GM18858 (cell line): ENCODE measurements around the gene GLYATL1.

ENCODE experiments used
- ATAC-seq: cut with Tn5 transposase; IDR thresholded peaks from one replicate; pipeline ENCODE4 v1.9.1; 2021; ENCODE audit not compliant: unreplicated experiment

Gene GLYATL1

GRCh38 chr11:58926251-58926650 is 13.0 kb upstream of the GLYATL1 start:
- no peak for ATAC-seq

DNA sequence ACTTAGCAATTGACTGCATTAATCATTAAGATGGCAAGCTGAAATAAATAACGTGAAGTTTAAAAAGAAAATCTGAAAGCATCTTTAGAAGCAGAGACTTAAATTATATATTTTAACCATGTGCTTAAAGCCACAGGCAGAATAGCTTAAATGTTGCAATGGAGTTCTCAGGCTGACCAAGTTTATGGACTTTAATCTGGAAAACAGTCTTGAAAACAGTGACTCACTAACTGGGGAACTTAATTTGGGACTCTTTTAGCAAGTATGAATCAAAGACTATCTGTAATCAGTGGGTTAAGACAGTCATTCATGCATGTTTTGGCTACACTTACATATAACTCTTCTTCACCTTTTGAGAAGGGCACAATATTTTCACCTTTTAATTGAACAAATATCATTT is 12.6 kb upstream of the GLYATL1 start:
- ATAC-seq: no peak

GRCh38 chr11:58927393-58928106 is 11.7 kb upstream of the GLYATL1 start:
- ATAC-seq: no peak

DNA sequence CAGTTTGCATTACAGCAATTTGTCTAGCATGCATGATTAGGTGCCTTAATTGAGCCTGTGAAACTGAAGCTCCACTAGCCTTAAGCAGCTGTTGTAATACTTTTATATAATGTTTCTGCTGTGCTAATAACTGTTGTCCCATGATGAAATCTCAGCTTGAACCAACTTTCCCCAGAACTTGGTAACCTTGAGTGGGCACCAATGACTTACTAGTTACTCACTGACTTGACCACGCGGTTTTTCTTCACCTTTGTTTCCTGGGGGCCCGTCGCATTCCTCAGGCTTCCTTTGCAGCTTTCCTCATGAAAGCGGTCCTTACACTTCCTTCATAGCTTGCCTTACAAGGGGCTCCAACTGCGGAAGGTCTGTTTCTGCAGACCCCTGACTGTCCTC is 11.2 kb upstream of the GLYATL1 start:
- ATAC-seq: no peak

DNA sequence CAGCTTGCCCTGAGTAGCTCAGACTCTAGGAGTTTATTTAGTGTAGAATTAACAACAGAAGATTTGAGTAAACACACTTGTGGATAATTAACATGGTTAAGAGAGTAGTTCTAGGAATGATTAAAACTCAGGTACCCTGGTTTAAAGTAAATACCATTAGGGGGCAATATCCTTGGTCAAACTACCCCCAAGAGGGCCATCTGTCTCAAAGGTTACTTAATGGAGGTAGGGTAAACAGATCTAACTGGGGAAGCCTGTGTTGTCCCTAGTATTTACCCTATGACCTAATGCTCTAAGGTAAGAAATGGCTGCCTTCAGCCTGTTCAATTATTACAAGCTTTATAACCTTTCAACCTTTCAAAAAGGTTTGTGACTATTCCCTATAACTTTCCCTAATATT is 10.6 kb upstream of the GLYATL1 start:
- no peak for ATAC-seq

DNA sequence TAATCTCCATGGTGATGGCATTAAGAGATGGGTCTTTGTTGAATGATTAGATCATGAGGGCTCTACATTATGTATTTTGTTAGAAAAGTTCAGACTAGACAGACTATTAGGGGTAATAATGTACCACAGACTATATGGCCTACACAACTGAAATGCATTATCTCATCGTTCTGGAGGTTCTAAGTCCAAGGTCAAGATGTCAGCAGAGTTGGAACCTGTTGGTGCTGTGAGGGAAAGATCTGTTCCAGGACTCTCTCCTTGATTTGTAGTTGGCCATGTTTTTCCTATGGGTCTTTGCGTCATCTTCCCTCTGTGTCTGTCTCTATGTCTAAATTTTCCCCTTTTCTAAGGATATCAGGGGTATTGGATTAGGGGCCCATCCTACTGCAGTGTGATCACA is 8.4 kb upstream of the GLYATL1 start:
- no peak for ATAC-seq

GRCh38 chr11:58933661-58934060 is 5.6 kb upstream of the GLYATL1 start:
- no peak for ATAC-seq

- ATAC-seq: no peak
Measured at GRCh38 chr11:58934945-58935513, 4.3 kb upstream of the GLYATL1 start.

DNA sequence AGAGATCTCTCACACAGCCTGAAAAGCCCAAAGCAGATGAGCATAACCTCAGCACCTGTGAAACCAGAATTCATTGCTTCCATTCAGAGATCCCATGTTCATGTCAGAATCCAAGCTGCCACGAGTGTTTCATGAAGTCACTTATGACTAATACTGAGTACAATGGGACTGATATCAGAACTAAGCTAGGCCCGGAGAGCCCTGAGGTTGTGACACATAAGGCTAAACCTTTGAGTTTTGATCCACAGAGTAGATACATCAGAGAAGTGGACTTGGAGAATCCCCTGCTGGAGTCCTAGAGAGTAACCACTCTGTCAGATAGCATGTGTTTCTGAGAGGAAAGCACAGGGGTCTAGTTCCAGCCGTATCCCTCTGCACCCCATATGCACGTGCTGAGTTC is 890 bp upstream of the GLYATL1 start:
- no peak for ATAC-seq

DNA sequence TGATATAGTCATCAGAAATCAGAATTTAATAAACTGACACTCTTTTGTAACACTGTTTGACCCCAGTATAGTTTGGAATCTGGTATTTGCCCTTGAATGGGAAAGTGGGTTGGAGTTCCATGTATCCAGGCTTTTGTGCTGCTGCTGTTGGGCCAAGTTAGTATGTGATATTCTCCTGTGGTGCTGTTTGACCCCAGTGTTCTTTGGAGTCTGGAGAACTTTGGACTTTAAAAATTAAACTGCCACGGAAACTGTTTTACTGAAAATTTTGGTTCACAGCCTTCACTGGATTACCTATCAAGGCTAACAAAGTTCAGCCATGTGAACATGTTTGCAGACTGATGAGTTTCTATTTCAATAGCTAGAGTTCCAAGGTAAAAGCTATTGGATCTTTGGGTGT is 740 bp downstream of the GLYATL1 start:
- no peak for ATAC-seq

DNA sequence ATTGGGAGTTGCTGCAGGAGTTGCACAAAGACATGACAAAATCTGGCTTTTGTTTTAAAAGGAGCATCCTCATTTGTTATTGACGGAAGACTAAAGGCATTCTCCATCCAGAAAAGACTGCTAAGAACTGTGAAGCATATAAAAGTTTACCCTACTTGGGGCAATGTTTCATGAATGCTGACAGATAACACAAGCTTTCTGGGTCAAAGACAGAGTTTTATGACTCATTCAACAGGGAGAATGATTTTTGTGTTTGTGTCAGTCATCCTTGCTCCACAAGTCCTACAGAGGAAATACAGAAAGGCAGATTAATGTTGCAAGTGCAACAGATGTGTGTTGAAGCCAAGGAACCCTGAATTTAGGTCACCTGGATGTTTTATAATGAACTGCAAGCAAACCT is 2.5 kb downstream of the GLYATL1 start:
- ATAC-seq: no peak

DNA sequence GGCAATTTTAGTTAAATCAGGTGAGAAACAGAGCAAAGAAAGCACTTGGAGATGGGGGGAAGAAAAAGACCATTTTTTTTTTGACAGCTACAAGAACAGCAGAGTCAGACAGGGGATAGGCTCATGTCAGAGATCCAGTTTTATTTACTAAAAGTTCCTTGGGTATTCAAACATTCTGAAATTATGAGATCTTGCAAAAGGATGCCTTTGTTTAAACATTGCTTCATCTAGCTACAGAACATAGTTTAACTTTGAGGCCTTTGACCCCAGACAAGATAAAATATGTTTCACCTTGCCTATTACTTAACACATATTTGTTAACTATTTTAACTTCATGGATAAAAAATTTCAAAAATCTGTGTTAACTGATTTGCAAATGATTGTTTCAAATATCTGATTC is 6.4 kb downstream of the GLYATL1 start:
- ATAC-seq: no peak

- no peak for ATAC-seq
Measured at GRCh38 chr11:58949184-58949583, 9.9 kb downstream of the GLYATL1 start.

DNA sequence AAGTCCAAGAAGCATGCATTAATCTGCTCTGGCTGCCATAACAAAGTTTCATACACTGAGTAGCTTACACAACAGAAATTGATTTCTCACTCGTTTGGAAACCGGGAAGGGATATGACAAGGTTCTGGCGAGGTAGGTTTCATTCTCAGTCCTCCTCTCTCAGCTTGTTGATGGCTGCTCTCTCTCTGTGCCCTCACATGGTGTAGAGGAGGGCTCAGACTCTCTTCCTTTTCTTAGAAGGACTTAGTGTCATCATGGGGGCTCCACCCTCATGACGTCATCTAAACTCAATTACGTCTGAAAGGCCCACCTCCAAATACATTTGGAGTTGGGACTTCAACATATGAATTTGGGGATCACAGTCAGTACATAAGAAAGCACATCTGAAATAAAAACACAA is 18.6 kb downstream of the GLYATL1 start:
- peak; percentile 47 for ATAC-seq

DNA sequence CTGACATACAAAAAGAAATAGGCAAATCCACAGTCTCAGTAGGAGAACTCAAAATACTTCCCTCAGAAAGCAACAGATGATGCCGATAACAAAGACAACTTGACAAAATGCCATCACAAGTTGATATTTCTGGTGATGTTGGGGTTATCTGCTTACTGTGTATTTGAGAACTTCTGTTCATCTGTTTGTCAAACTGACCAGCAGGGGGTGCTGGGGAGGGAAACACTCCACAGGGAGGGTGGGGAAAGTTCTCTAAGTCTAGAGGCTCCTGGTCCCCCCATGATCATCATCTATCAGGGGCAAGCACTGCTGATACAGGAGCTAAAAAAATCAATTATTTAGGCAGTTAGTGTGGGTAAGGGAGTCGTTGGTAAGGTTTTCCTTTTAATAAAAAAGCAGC is 19.2 kb downstream of the GLYATL1 start:
- no peak for ATAC-seq

GRCh38 chr11:58963551-58964104 is 24.3 kb downstream of the GLYATL1 start:
- ATAC-seq: no peak

GRCh38 chr11:58965246-58965985 is 26.1 kb downstream of the GLYATL1 start:
- no peak for ATAC-seq

- no peak for ATAC-seq
Measured at GRCh38 chr11:58968251-58968711, 29.0 kb downstream of the GLYATL1 start.

GRCh38 chr11:58977470-58977869 is 38.2 kb downstream of the GLYATL1 start:
- no peak for ATAC-seq

DNA sequence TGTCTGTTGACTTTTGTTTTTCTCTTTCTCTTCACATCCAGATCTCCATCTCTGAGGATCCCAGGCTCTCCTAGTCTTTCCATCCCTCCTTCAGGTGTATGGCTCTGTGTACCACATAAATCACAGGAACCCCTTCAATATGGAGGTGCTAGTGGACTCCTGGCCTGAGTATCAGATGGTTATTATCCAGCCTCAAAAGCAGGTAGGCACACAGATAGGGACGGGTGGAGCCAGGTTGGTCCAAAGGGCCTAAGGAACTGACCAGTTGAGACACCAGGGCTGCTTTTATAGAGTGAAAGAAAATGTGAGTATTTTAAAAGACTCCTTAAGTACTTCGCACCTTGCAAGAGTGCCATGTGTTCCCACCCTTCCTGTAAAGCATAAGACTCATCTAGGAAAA is 39.9 kb downstream of the GLYATL1 start:
- ATAC-seq: no peak

- ATAC-seq: no peak
Measured at GRCh38 chr11:58980159-58980843, 41.0 kb downstream of the GLYATL1 start.
